AG04450 (cell line): ENCODE results near the gene RELN. TPM values are rescaled to one million over a fixed set of nuclear protein-coding genes. Genes with fewer than 3 reads are reported as not detected.
"Not testable (repeated sequence)": the region's sequence is repeated elsewhere in the genome, so short reads cannot be mapped to it uniquely, and the experiment has no call there.

ENCODE experiments used
- CTCF ChIA-PET: fragments of 300-600, 350-600 bp; formaldehyde crosslinking; extraction: SDS; loops from one replicate; lab custom pipeline; 2022; ENCODE audit warnings: antibody characterized with exemption, inconsistent platforms; lab: Charles Lee
- POLR2A ChIA-PET: fragments of 350-600 bp; formaldehyde crosslinking; extraction: SDS; loops from one replicate; lab custom pipeline; 2021; ENCODE audit warnings: antibody characterized with exemption, inconsistent platforms; lab: Yijun Ruan, JAX
- DNase-seq: peaks from one replicate; pipeline ENCODE4 v3.0.0-alpha.2; 2011; ENCODE audit warnings: low read depth, low spot score
- H3K27ac ChIP-seq: one replicate; pipeline ENCODE4 v1.5.1; 2012; ENCODE audit warnings: low read depth, low read length, control low read depth
- H3K27me3 ChIP-seq: one replicate; pipeline ENCODE4 v1.6.0; 2012; ENCODE audit warnings: low read length; ENCODE audit not compliant: control insufficient read depth, insufficient read depth
- H3K4me3 ChIP-seq: 2 replicates; pipeline ENCODE4 v1.5.1; 2011; ENCODE audit warnings: mild to moderate bottlenecking, low read depth, low read length, control low read depth
- H3K9me3 ChIP-seq: 2 replicates; pipeline ENCODE4 v1.5.1; 2012; ENCODE audit warnings: low read length; ENCODE audit not compliant: control insufficient read depth, insufficient read depth
- CTCF ChIP-seq: IDR thresholded peaks from 2 replicates; pipeline ENCODE4 v1.5.1; 2011; ENCODE audit warnings: low read depth, low read length, control low read depth, inconsistent platforms
- polyA plus RNA-seq: library from polyadenylated mRNA; depleted of rRNA; stranded (reverse); fragments of >200 nt; gene quantifications from 2 replicates; pipeline ENCODE4 v1.2.3, GENCODE V29; 2011

The RELN gene
- polyA plus RNA-seq, 1 experiment, result 7.6 TPM

GRCh38 chr7:103823084-103823483 lies 166.4 kb downstream of the RELN start:
- ChIA-PET CTCF (no interaction called here), POLR2A (no interaction called here)
- no peak overlapping the region for H3K4me3 ChIP-seq
- H3K9me3 ChIP-seq, result no peaks in the 10 kb centered on the region
- no peak overlapping the region for H3K27ac ChIP-seq
- no peak for TF ChIP-seq CTCF
- no peaks in the 10 kb centered on the region for H3K27me3 ChIP-seq
- DNase-seq, result no peak

- DNase-seq, result no peak
- H3K4me3 ChIP-seq, result no peak overlapping the region
- CTCF ChIA-PET, result no interaction called here
- POLR2A ChIA-PET, result no interaction called here
- no peaks in the 10 kb centered on the region for H3K27me3 ChIP-seq
- H3K9me3 ChIP-seq, result no peaks in the 10 kb centered on the region
- no peak for TF ChIP-seq CTCF
- H3K27ac ChIP-seq, result no peak overlapping the region
Observed at GRCh38 chr7:103821092-103821491, 168.4 kb downstream of the RELN start.

GRCh38 chr7:103815972-103816371 lies 173.5 kb downstream of the RELN start:
- CTCF ChIA-PET, H3K9me3 ChIP-seq, H3K27me3 ChIP-seq, H3K27ac ChIP-seq, DNase-seq, H3K4me3 ChIP-seq: not testable (repeated sequence)
- POLR2A ChIA-PET, result interaction anchor here (0.5 kb wide), 1 partner anchor 223 kb away, joined by 3 read pairs; no protein-coding TSS in a partner anchor

GRCh38 chr7:103813970-103814369 lies 175.5 kb downstream of the RELN start:
- H3K4me3 ChIP-seq, result no peak overlapping the region
- H3K27me3 ChIP-seq, result no peaks in the 10 kb centered on the region
- ChIA-PET POLR2A (no interaction called here), CTCF (no interaction called here)
- no peak overlapping the region for H3K27ac ChIP-seq
- DNase-seq, result no peak
- TF ChIP-seq CTCF, result no peak
- H3K9me3 ChIP-seq, result no peaks in the 10 kb centered on the region

- POLR2A ChIA-PET, result no interaction called here
- CTCF ChIA-PET, result no interaction called here
- Histone ChIP-seq H3K9me3 (no peaks in the 10 kb centered on the region), H3K27ac (no peak overlapping the region), H3K27me3 (no peaks in the 10 kb centered on the region), H3K4me3 (no peak overlapping the region)
- TF ChIP-seq CTCF, result no peak
- DNase-seq, result no peak
Observed at GRCh38 chr7:103811997-103812396, 177.5 kb downstream of the RELN start.

- H3K27me3 ChIP-seq, result no peaks in the 10 kb centered on the region
- no peak overlapping the region for H3K4me3 ChIP-seq
- DNase-seq, result no peak
- H3K9me3 ChIP-seq, result no peaks in the 10 kb centered on the region
- TF ChIP-seq CTCF, result no peak
- POLR2A ChIA-PET, result no interaction called here
- CTCF ChIA-PET, result no interaction called here
- no peak overlapping the region for H3K27ac ChIP-seq
Observed at GRCh38 chr7:103811290-103811689, 178.2 kb downstream of the RELN start.
